ENCODE data around the gene TUFT1.
"Not testable (repeated sequence)": the region's sequence is repeated elsewhere in the genome, so short reads cannot be mapped to it uniquely, and the experiment has no call there.

Gene TUFT1

DNA sequence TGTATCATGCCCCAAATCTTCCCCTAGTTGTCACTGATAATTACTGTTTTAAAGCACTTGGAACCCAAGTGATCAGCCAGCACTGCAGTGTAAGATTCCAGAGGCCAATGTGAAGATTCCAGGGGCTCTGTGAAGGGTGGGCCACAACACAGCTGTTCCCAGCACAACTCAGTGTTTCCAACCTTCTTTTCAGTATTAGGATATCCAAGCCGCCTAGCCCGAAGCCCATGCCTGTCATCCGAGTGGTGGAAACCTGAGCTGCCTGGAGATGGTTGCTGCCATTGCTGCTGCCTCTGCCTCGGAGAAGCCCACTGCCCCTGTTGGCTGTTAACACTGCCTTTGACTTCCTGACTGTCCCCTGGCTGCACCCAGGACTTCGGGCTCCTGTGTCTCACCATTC, 41.3 kb downstream of the TUFT1 start:
- H3K27ac ChIP-seq (ENCODE audit: low read depth, low read length) = no peak overlapping the region
- H3K4me3 ChIP-seq (ENCODE audit: low read length) = no peak overlapping the region
- peaks cover 38% of the 10 kb centered on the region for H3K36me3 ChIP-seq (ENCODE audit: insufficient read depth, low read length)
- WGBS = 90% methylated on average over 5 of the region's 5 CpGs
- H3K4me1 ChIP-seq (ENCODE audit: insufficient read depth, low read length) = peaks cover 7% of the 10 kb centered on the region
- no peaks in the 10 kb centered on the region for H3K9me3 ChIP-seq (ENCODE audit: insufficient read depth, low read depth, low read length)
- no peaks in the 10 kb centered on the region for H3K27me3 ChIP-seq (ENCODE audit: insufficient read depth, low read length)
- no peak overlapping the region for H3K9ac ChIP-seq (ENCODE audit: low read depth, low read length)

DNA sequence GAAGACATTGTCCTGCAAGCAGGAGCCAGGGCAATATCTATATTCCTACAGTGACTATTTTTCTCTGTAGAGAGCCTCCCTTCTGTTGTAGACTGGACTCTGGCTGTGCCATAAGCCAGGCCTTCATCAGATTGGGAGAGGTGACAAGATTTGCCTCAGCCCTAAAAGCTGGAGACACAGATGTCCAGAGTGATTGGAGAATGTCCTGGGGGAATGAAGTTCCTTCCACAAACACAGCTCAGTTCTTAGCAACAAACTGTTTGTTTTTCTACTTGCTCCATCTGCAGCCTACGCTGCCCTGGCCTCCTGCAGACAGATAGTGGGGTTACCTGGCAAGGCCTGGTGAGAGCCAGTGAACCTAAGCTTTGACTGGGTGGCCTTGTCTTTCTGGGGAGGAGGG, 41.8 kb downstream of the TUFT1 start:
- Histone ChIP-seq H3K9me3 (ENCODE audit: insufficient read depth, low read depth, low read length) (no peaks in the 10 kb centered on the region), H3K9ac (ENCODE audit: low read depth, low read length) (no peak overlapping the region), H3K4me3 (ENCODE audit: low read length) (no peak overlapping the region), H3K27me3 (ENCODE audit: insufficient read depth, low read length) (no peaks in the 10 kb centered on the region), H3K27ac (ENCODE audit: low read depth, low read length) (no peak overlapping the region), H3K4me1 (ENCODE audit: insufficient read depth, low read length) (peaks cover 7% of the 10 kb centered on the region), H3K36me3 (ENCODE audit: insufficient read depth, low read length) (peaks cover 38% of the 10 kb centered on the region)
- WGBS = 92% methylated on average over 1 of the region's 1 CpG

DNA sequence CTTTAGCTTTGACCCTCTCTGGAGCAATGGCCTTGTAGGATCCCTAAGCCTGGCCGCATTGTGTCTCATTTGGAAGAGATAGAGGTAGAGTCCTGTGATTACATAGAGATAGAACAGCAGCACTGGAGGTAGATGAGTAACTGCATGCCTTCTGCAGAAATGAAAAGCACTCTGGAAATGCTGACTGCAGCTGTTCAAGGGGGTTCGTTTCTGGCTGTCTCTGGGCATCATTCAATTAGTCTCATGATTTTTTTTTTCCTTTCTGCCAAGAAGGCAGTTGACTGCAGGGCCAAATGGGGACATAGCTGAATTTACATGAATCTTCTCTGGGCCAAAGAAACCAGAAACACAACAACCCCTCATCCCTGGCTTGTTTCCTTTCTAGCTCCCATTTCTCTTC, 43.7 kb downstream of the TUFT1 start:
- H3K36me3 ChIP-seq (ENCODE audit: insufficient read depth, low read length) = peaks cover 33% of the 10 kb centered on the region
- H3K9me3 ChIP-seq (ENCODE audit: insufficient read depth, low read depth, low read length) = no peaks in the 10 kb centered on the region

DNA sequence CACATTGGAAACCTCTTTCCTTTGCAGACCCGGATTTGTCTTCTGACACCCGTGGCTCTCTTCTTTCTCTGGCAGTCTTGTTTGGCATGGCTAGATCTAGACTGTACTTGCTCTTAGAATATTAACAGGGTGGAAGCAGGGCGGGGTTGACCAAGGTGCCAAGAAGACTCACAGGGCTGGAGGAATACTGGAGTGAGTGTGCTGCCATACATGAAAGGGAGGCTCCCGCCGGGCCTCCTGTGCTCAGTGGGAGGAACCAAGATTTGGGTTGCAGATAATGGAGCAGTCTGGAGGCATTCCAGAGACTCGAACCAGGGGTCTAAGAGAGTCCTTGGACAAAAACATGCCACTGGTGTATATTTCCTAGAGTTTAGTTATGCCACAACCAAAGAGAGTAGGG, 44.2 kb downstream of the TUFT1 start:
- H3K9me3 ChIP-seq (ENCODE audit: insufficient read depth, low read depth, low read length) = no peaks in the 10 kb centered on the region
- H3K27ac ChIP-seq (ENCODE audit: low read depth, low read length) = no peak overlapping the region
- WGBS = 79% methylated on average over 6 of the region's 6 CpGs
- H3K27me3 ChIP-seq (ENCODE audit: insufficient read depth, low read length) = no peaks in the 10 kb centered on the region
- peaks cover 13% of the 10 kb centered on the region for H3K4me1 ChIP-seq (ENCODE audit: insufficient read depth, low read length)
- no peak overlapping the region for H3K9ac ChIP-seq (ENCODE audit: low read depth, low read length)
- H3K4me3 ChIP-seq (ENCODE audit: low read length) = no peak overlapping the region
- peaks cover 28% of the 10 kb centered on the region for H3K36me3 ChIP-seq (ENCODE audit: insufficient read depth, low read length)

More for the DNA sequence above, 43.7 kb downstream of the TUFT1 start:
- Histone ChIP-seq H3K4me1 (ENCODE audit: insufficient read depth, low read length) (peaks cover 13% of the 10 kb centered on the region), H3K27ac (ENCODE audit: low read depth, low read length) (no peak overlapping the region), H3K9ac (ENCODE audit: low read depth, low read length) (no peak overlapping the region), H3K27me3 (ENCODE audit: insufficient read depth, low read length) (no peaks in the 10 kb centered on the region), H3K4me3 (ENCODE audit: low read length) (no peak overlapping the region)
- 82% methylated on average over 2 of the region's 2 CpGs for WGBS

DNA sequence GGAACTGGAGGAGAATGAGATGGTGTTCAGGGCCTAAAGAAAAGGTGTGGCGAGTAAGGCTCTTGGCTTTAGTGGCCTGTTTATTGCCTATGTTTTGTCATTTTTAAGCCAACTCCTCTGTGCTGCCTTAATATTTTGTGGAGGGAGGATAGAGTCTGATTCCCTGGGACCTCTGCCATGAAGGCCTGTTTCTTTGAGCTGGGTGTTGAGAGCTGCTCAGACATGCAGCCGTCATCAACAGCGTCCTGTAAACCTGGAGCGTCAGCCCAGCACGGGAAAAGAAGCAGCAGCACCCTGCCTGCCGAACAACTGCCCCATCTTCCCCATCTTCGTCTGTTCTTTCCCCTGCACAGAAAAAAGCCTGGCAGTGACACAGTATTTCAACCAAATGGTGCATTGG, 44.7 kb downstream of the TUFT1 start:
- Histone ChIP-seq H3K4me1 (ENCODE audit: insufficient read depth, low read length) (peaks cover 13% of the 10 kb centered on the region), H3K9me3 (ENCODE audit: insufficient read depth, low read depth, low read length) (no peaks in the 10 kb centered on the region), H3K27me3 (ENCODE audit: insufficient read depth, low read length) (no peaks in the 10 kb centered on the region), H3K4me3 (ENCODE audit: low read length) (no peak overlapping the region), H3K36me3 (ENCODE audit: insufficient read depth, low read length) (peaks cover 23% of the 10 kb centered on the region), H3K27ac (ENCODE audit: low read depth, low read length) (no peak overlapping the region), H3K9ac (ENCODE audit: low read depth, low read length) (no peak overlapping the region)
- WGBS = 86% methylated on average over 7 of the region's 7 CpGs

DNA sequence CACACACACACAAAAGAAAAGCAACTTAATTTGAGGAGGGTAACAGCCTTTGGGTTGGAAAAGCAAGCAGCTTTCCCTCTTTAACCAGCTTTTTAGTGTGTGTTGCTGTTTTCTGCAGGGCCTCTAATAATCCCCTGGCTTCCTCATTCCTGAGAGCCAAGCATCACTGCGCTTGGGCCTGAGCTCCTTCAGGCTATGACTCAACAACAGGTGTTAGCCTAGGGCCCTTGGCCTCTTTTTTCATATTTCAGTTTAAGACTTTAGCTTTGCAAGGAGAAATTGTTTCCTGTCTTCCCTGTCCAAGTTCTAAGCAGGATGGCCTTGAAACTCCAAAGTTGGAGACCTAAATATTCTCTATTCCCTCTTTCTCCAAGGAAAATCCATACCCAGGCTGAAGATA, 45.5 kb downstream of the TUFT1 start:
- Histone ChIP-seq H3K36me3 (ENCODE audit: insufficient read depth, low read length) (peaks cover 18% of the 10 kb centered on the region), H3K4me1 (ENCODE audit: insufficient read depth, low read length) (peaks cover 13% of the 10 kb centered on the region), H3K27me3 (ENCODE audit: insufficient read depth, low read length) (no peaks in the 10 kb centered on the region), H3K27ac (ENCODE audit: low read depth, low read length) (peak overlapping the region; percentile 55; the same call in 1 of the 2 replicates), H3K4me3 (ENCODE audit: low read length) (no peak overlapping the region), H3K9ac (ENCODE audit: low read depth, low read length) (no peak overlapping the region; the same call in 1 of the 2 replicates), H3K9me3 (ENCODE audit: insufficient read depth, low read depth, low read length) (no peaks in the 10 kb centered on the region)
- WGBS = 50% methylated on average over 1 of the region's 1 CpG

DNA sequence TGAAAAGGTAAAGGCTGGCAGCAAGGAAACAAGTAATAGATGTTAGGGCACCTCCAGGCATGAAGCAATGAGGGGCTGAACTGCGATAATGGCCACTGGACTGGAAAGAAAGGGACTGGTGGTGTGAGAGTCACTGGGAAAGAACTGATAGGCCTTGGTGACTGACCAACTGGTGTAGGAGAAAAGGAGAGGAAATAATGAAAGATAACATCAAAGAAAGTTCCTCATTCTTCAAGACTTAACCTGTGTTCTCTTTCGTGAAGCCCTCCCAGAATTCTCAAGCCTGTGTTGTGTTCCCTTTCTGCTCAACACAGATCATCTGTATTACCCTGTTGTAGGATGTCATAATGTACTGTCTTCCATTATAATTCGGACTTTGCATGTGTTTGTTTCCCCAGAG, 50.9 kb downstream of the TUFT1 start:
- H3K4me1 ChIP-seq (ENCODE audit: insufficient read depth, low read length) = peaks cover 7% of the 10 kb centered on the region
- no peak overlapping the region for H3K9ac ChIP-seq (ENCODE audit: low read depth, low read length)
- 88% methylated on average over 3 of the region's 3 CpGs for WGBS
- H3K9me3 ChIP-seq (ENCODE audit: insufficient read depth, low read depth, low read length) = no peaks in the 10 kb centered on the region
- H3K4me3 ChIP-seq (ENCODE audit: low read length) = no peak overlapping the region
- no peaks in the 10 kb centered on the region for H3K36me3 ChIP-seq (ENCODE audit: insufficient read depth, low read length)
- no peak overlapping the region for H3K27ac ChIP-seq (ENCODE audit: low read depth, low read length)
- peaks cover 3% of the 10 kb centered on the region; the same call in 1 of the 2 replicates for H3K27me3 ChIP-seq (ENCODE audit: insufficient read depth, low read length)

DNA sequence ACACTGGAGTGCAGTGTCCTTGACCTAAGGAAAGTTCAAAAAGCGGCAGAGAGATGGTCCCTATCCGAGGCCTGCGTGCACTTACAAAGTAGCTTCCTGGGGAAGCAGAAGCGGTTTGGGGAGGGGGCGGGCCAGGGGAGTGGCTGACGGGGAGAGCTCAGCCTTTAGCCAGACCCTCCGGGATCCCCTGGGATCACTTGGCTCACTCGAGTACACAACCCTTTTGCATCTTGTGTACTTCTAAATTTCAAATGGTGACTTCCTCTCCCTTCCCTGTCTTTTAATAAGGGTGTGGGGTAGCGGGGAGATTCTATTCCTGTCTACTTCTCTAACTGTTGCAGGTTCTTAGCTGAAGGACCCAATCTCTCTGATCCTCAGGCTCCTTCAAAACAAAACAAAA, 53.6 kb downstream of the TUFT1 start:
- Histone ChIP-seq H3K27ac (ENCODE audit: low read depth, low read length) (no peak overlapping the region), H3K4me3 (ENCODE audit: low read length) (peak overlapping the region; percentile 53), H3K27me3 (ENCODE audit: insufficient read depth, low read length) (peaks cover 3% of the 10 kb centered on the region; the same call in 1 of the 2 replicates), H3K36me3 (ENCODE audit: insufficient read depth, low read length) (no peaks in the 10 kb centered on the region), H3K9ac (ENCODE audit: low read depth, low read length) (peak overlapping the region; percentile 28; the same call in 1 of the 2 replicates), H3K9me3 (ENCODE audit: insufficient read depth, low read depth, low read length) (0 out of 2 replicates have a peak, but pooled peaks cover under 1% of the 10 kb centered on the region), H3K4me1 (ENCODE audit: insufficient read depth, low read length) (no peaks in the 10 kb centered on the region)
- 7% methylated on average over 8 of the region's 9 CpGs for WGBS

DNA sequence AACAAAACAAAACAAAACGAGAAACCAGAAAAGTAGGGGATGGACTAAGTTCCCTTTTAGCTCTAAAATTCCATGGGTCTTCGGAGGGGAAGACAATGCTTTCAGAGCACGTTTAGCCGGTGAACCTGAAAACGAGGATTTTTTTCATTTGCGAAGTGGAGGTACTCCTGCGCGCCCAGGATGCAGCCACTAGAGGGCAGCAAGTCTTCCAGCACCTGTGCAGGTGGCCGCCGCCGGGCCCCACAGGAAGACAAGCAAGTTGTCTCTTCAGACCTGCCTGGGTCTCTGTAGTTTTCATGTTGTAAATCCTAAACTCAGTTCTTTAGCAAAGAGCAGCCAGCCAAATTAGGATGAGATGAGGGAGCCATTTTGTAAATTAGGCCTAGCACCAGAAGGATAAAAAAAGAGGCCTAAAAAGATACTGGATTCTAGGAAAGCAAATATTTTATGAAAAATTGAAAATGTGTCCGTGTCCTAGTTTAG, 54.1 kb downstream of the TUFT1 start:
- H3K27me3 ChIP-seq (ENCODE audit: insufficient read depth, low read length) = peaks cover 3% of the 10 kb centered on the region; the same call in 1 of the 2 replicates
- H3K36me3 ChIP-seq (ENCODE audit: insufficient read depth, low read length) = no peaks in the 10 kb centered on the region
- no peaks in the 10 kb centered on the region for H3K4me1 ChIP-seq (ENCODE audit: insufficient read depth, low read length)
- peak overlapping the region; percentile 28; the same call in 1 of the 2 replicates for H3K9ac ChIP-seq (ENCODE audit: low read depth, low read length)
- peak overlapping the region; percentile 55; the same call in 1 of the 2 replicates for H3K27ac ChIP-seq (ENCODE audit: low read depth, low read length)
- 0 out of 2 replicates have a peak, but pooled peaks cover 3% of the 10 kb centered on the region for H3K9me3 ChIP-seq (ENCODE audit: insufficient read depth, low read depth, low read length)
- H3K4me3 ChIP-seq (ENCODE audit: low read length) = peak overlapping the region; percentile 53
- WGBS = 9% methylated on average over 12 of the region's 12 CpGs

DNA sequence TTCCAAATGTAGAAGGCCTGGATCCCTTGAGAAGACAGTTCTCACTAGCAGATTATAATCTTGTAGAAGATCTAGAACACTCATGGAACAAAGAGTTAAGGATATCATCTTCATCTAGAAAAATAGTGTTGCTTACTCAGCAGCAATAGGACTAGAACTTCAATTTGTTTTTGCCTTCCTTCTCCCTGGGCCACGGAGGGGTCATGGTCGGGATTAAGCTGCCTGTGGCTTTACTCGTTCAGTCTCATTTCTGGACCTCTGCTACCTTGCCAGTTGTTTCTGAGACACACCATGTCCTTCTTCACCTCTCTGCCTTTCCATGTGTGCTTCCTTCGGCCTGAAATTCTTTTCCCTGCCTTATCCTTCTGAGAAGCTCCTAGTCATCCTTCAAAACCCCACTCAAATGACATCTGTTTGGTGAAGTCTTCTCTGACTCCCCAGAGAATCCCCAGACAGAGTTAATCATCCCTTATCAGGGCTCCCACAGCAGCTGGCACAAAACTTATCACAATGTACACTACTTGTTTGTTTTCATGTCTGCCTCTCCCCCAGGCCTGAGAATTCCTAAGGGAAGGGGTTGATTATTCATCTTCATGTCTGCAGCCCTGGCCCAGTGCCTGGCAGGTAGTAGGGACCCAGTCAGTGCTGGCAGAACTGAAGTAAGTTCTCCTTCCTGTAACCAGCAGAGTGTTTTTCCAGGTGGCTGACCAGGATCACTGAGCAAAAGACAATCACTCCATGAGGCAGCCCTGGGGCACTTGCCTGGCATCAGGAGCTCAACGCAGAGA, 56.3 kb downstream of the TUFT1 start:
- Histone ChIP-seq H3K4me1 (ENCODE audit: insufficient read depth, low read length) (no peaks in the 10 kb centered on the region), H3K36me3 (ENCODE audit: insufficient read depth, low read length) (no peaks in the 10 kb centered on the region), H3K27ac (ENCODE audit: low read depth, low read length) (no peak overlapping the region), H3K27me3 (ENCODE audit: insufficient read depth, low read length) (peaks cover 3% of the 10 kb centered on the region; the same call in 1 of the 2 replicates), H3K9me3 (ENCODE audit: insufficient read depth, low read depth, low read length) (0 out of 2 replicates have a peak, but pooled peaks cover 3% of the 10 kb centered on the region), H3K9ac (ENCODE audit: low read depth, low read length) (no peak overlapping the region), H3K4me3 (ENCODE audit: low read length) (no peak overlapping the region)
- WGBS = 90% methylated on average over 5 of the region's 5 CpGs

DNA sequence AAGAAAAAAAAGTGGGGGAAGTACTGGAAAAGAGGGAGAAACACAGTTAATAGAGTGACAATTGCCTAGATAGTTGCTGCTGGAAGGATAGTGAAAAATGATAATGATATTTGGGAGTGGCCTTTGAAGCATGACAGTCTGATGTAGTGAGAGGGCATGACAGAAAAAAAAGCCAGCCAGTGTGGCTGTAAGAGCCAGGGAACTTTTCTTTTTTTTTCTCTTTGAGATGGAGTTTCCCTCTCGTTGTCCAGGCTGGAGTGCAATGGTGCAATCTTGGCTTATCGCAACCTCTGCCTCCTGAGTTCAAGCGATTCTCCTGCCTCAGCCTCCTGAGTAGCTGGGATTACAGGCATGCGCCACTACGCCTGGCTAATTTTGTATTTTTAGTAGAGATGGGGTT, 62.4 kb downstream of the TUFT1 start:
- not testable (repeated sequence) for H3K9ac ChIP-seq (ENCODE audit: low read depth, low read length); H3K27ac ChIP-seq (ENCODE audit: low read depth, low read length); H3K9me3 ChIP-seq (ENCODE audit: insufficient read depth, low read depth, low read length); H3K36me3 ChIP-seq (ENCODE audit: insufficient read depth, low read length); H3K27me3 ChIP-seq (ENCODE audit: insufficient read depth, low read length); H3K4me1 ChIP-seq (ENCODE audit: insufficient read depth, low read length); H3K4me3 ChIP-seq (ENCODE audit: low read length)
- WGBS = 94% methylated on average over 5 of the region's 5 CpGs

Data from HUES64 (cell line).